K562 (cell line): ENCODE measurements around the gene WFDC1. TPM values are rescaled to one million over a fixed set of nuclear protein-coding genes. Genes with fewer than 3 reads are reported as not detected.

Experiments
- ATAC-seq: fragments of 200-7000 bp; cut with Tn5 transposase; 3 replicates; pipeline ENCODE4 v1.9.1; 2020; ENCODE audit warnings: moderate library complexity
- BruUV-seq: library from RNA; stranded (reverse); fragments of 400-500 nt; replicated peaks from 2 replicates; lab custom pipeline; 2021; lab: Mats Ljungman, UMichigan
- CTCF ChIA-PET: fragments of 300-600 bp; formaldehyde crosslinking; extraction: SDS; loops from one replicate; lab custom pipeline; 2021; ENCODE audit warnings: low intra/inter-chr PET ratio; lab: Yijun Ruan, JAX
- POLR2A ChIA-PET: fragments of 300-600, 350-650 bp; sonication (Branson Sonifier 250); formaldehyde crosslinking; extraction: SDS; loops from one replicate; lab custom pipeline; 2021; ENCODE audit warnings: antibody characterized with exemption, inconsistent platforms; lab: Yijun Ruan, JAX
- DNase-seq, 4 experiments: peaks; one replicate each; pipeline versions ENCODE4 v3.0.0 to v3.0.0-alpha.2; 2011 to 2018; ENCODE audit warnings: low spot score in 3 of 4, mixed read lengths in 3 of 4; ENCODE audit errors: extremely low read depth in 1 of 4
- FAIRE-seq: peaks from 2 replicates; lab custom pipeline; 2011; peaks lifted over from hg19 to GRCh38; lab: Jason Lieb, UNC
- H2AFZ ChIP-seq: 2 replicates; pipeline ENCODE4 v1.6.0; 2011; ENCODE audit warnings: low read depth, low read length, control low read depth, inconsistent platforms
- H3K27ac ChIP-seq: fragments of 200-600 bp; 3 replicates; pipeline ENCODE4 v1.8.0; 2011; ENCODE audit warnings: low read depth, mild to moderate bottlenecking, control low read depth, inconsistent platforms, low read length, moderate library complexity, mixed read lengths; ENCODE audit errors: extremely low read depth
- H3K27me3 ChIP-seq, 2 experiments: fragments of 300-600 bp in 1 of 2; 2 replicates in 1 of 2; 3 replicates in 1 of 2; pipeline versions ENCODE4 v1.6.0 to v1.8.0; 2011; ENCODE audit warnings: inconsistent platforms in 2 of 2, low read length in 2 of 2, mild to moderate bottlenecking in 1 of 2, mixed read lengths in 1 of 2, moderate library complexity in 1 of 2; ENCODE audit not compliant: control insufficient read depth in 2 of 2, insufficient read depth in 2 of 2
- H3K36me3 ChIP-seq: fragments of 300-600 bp; 3 replicates; pipeline ENCODE4 v1.8.0; 2011; ENCODE audit warnings: mild to moderate bottlenecking, low read length, inconsistent platforms; ENCODE audit not compliant: control insufficient read depth, insufficient read depth
- H3K4me1 ChIP-seq, 2 experiments: fragments of 200-600 bp in 1 of 2; replicated peaks in 1 of 2; 2 replicates in 1 of 2; 3 replicates in 1 of 2; pipeline versions ENCODE4 v1.5.1 to v1.8.0; 2011; ENCODE audit warnings: inconsistent platforms in 2 of 2, low read length in 2 of 2, mild to moderate bottlenecking in 1 of 2, mixed read lengths in 1 of 2, moderate library complexity in 1 of 2; ENCODE audit not compliant: control insufficient read depth in 2 of 2, insufficient read depth in 2 of 2
- H3K4me2 ChIP-seq: 2 replicates; pipeline ENCODE4 v1.6.1; 2011; ENCODE audit warnings: low read length, control low read depth, inconsistent platforms, mixed read lengths; ENCODE audit not compliant: insufficient read depth
- H3K4me3 ChIP-seq: fragments of 200-600 bp; sonication (generic), shearing (Covaris generic); 2 replicates; pipeline ENCODE4 v1.5.1; 2016; ENCODE audit warnings: control low read depth, inconsistent platforms
- H3K79me2 ChIP-seq: fragments of 200-600 bp; 3 replicates; pipeline ENCODE4 v1.8.0; 2011; ENCODE audit warnings: low read length, inconsistent platforms; ENCODE audit not compliant: control insufficient read depth, insufficient read depth
- H3K9ac ChIP-seq, 2 experiments: 2 replicates each; pipeline versions ENCODE4 v1.6.0 to v1.6.1; 2011; ENCODE audit warnings: low read depth in 2 of 2, low read length in 2 of 2, control low read depth in 1 of 2, inconsistent platforms in 1 of 2, mild to moderate bottlenecking in 1 of 2, mixed read lengths in 1 of 2; ENCODE audit not compliant: insufficient read depth in 1 of 2
- H3K9me1 ChIP-seq: one replicate; pipeline ENCODE4 v1.6.0; 2011; ENCODE audit warnings: inconsistent platforms, mild to moderate bottlenecking, low read length, moderate library complexity; ENCODE audit not compliant: control insufficient read depth, insufficient read depth
- H3K9me3 ChIP-seq: replicated peaks from 2 replicates; pipeline ENCODE4 v1.5.1; 2011; ENCODE audit warnings: low read depth, low read length, inconsistent platforms; ENCODE audit not compliant: control insufficient read depth, insufficient read depth
- H4K20me1 ChIP-seq: replicated peaks from 2 replicates; pipeline ENCODE4 v1.6.1; 2011; ENCODE audit warnings: low read length, inconsistent platforms, mixed read lengths; ENCODE audit not compliant: control insufficient read depth, insufficient read depth
- CCNT2 ChIP-seq: IDR thresholded peaks from 2 replicates; pipeline ENCODE4 v1.6.1; 2011; ENCODE audit warnings: borderline replicate concordance, low read depth, mild to moderate bottlenecking, moderate library complexity, mixed read lengths, low read length; ENCODE audit not compliant: insufficient read length; ENCODE audit errors: extremely low read depth
- MECOM ChIP-seq: fragments of 250-450 bp; sonication (Bioruptor Pico); IDR thresholded peaks from 2 replicates; pipeline ENCODE4 v1.8.0; 2022; ENCODE audit warnings: inconsistent platforms
- RAD51 ChIP-seq: fragments of 450-650 bp; IDR thresholded peaks from 2 replicates; pipeline ENCODE4 v1.7.1; 2016; ENCODE audit warnings: low read depth, mild to moderate bottlenecking, borderline replicate concordance
- USF1 ChIP-seq: sonication (generic); formaldehyde crosslinking; IDR thresholded peaks from 2 replicates; pipeline ENCODE4 v1.9.0; 2022; ENCODE audit warnings: mild to moderate bottlenecking, missing genetic modification reagents
- WGBS: fragments of 100-300 bp; shearing (Covaris generic); methylation state at CpG from one replicate; pipeline ENCODE4 v1.1.6; 2016; ENCODE audit warnings: low coverage, mixed read lengths; ENCODE audit not compliant: insufficient coverage; ENCODE audit errors: missing lambda C conversion rate; 5-methylcytosine and 5-hydroxymethylcytosine counted together
- in situ Hi-C: fragments of 300-500 bp; cut with MboI; formaldehyde crosslinking; loops from 4 replicates; pipeline ENCODE4 v1.15.0; 2018; ENCODE audit warnings: inconsistent platforms, mixed read lengths
- intact Hi-C: fragments of 100-400 bp; cut with micrococcal nuclease; formaldehyde crosslinking; loops from 2 replicates; pipeline ENCODE4 v1.14.2; 2022
- polyA plus RNA-seq, 8 experiments: library from polyadenylated mRNA; depleted of rRNA in 4 of 8; stranded (reverse) in 5 of 8; unstranded in 3 of 8; fragments of >200 nt; fragmentation: Nextera tagmentation in 2 of 8; fragmentation: Illumina TruSeq in 1 of 8; extraction: Ambion mirVana in 2 of 8; extraction: Trizol in 1 of 8; gene quantifications; 2 replicates each; pipeline versions ENCODE4 v1.2.1 to v1.2.3, GENCODE V29; 2011 to 2014; ENCODE audit warnings: inconsistent platforms in 1 of 8, missing spikeins in 1 of 8
- total RNA-seq, 7 experiments: library from RNA; depleted of rRNA in 6 of 7; stranded (reverse); fragments of >200 nt in 6 of 7; fragmentation: Illumina TruSeq in 2 of 7; extraction: Trizol in 2 of 7; gene quantifications; 2 replicates each; pipeline versions ENCODE4 v1.2.1 to v1.2.3, GENCODE V29; 2011 to 2021; ENCODE audit warnings: low replicate concordance in 1 of 7
- TF ChIP-seq, protein P1 (sequence below): fragments of 450-650 bp; formaldehyde crosslinking; IDR thresholded peaks from 2 replicates; pipeline ENCODE4 v1.4.0; 2020; ENCODE audit warnings: mild to moderate bottlenecking, mixed read lengths
- TF ChIP-seq, protein P2 (sequence below): sonication (generic); formaldehyde crosslinking; IDR thresholded peaks from 2 replicates; pipeline ENCODE4 v1.5.0; 2020; ENCODE audit warnings: missing genetic modification reagents

Gene WFDC1
- total and polyA plus RNA-seq, 9 of the 15 experiments (the other 6 are each of a cell fraction or from before 2014, with no cell fraction given) = not detected

DNA sequence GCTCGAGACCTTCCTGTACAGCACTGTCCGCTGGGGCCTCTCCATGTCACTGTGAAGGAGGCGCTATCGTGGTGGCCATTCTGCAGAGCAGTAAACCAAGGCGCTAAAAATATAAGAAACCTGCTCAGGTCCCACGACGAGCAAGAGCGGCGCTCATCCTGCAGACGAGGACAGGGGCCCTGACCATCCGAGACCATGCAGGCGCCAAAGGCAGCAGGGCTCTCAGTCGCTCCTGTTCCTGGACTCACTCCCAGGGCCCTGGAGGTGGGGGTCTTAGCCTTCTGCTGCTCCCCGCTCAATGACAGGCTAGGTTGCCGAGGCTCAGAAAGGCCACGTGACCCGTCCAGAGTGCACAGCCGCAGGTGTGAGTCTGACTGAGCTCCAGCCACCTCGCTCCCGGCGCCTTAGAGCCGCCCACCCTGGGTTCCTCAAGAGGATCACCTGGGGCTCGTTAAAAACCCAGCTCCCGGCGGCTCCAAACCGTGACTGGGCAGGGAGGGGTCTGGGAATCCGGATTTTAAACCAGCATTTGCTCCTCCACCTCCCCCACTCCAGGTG is 73.2 kb downstream of the WFDC1 start:
- no peaks in the 10 kb centered on the region for H3K36me3 ChIP-seq
- no peak overlapping the region for H3K4me2 ChIP-seq
- peaks cover 36 to 78% of the 10 kb centered on the region in 2 experiments for H3K27me3 ChIP-seq
- no peak overlapping the region for H3K27ac ChIP-seq
- ChIA-PET CTCF (no interaction called here), POLR2A (interaction anchor here (0.6 kb wide), 1 partner anchor 22 kb away, joined by 4 read pairs; no protein-coding TSS in a partner anchor)
- no TSS peak for BruUV-seq
- WGBS = under 1% methylated on average over 26 of the region's 27 CpGs
- DNase-seq = no peak
- in situ Hi-C loops (no loop called here), intact Hi-C loops (no loop called here)
- no peaks in the 10 kb centered on the region for H4K20me1 ChIP-seq
- no peaks in the 10 kb centered on the region for H3K9me3 ChIP-seq
- TF ChIP-seq, protein P1, sequence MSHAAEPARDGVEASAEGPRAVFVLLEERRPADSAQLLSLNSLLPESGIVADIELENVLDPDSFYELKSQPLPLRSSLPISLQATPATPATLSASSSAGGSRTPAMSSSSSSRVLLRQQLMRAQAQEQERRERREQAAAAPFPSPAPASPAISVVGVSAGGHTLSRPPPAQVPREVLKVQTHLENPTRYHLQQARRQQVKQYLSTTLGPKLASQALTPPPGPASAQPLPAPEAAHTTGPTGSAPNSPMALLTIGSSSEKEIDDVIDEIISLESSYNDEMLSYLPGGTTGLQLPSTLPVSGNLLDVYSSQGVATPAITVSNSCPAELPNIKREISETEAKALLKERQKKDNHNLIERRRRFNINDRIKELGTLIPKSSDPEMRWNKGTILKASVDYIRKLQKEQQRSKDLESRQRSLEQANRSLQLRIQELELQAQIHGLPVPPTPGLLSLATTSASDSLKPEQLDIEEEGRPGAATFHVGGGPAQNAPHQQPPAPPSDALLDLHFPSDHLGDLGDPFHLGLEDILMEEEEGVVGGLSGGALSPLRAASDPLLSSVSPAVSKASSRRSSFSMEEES (CRISPR knock-in tag) = peak; percentile 31; the same call in 1 of the 2 replicates
- TF ChIP-seq, protein P2, sequence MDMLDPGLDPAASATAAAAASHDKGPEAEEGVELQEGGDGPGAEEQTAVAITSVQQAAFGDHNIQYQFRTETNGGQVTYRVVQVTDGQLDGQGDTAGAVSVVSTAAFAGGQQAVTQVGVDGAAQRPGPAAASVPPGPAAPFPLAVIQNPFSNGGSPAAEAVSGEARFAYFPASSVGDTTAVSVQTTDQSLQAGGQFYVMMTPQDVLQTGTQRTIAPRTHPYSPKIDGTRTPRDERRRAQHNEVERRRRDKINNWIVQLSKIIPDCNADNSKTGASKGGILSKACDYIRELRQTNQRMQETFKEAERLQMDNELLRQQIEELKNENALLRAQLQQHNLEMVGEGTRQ = peak; percentile 64
- TF ChIP-seq USF1 (CRISPR knock-in tag) (peak; percentile 43), RAD51 (peak; percentile 51; the same call in 1 of the 2 replicates), MECOM (no peak), CCNT2 (no peak)
- H3K4me1 ChIP-seq = peaks cover 0 to 12% of the 10 kb centered on the region in 2 experiments; a peak in 2 of 5 replicates
- peak; percentile 37 for ATAC-seq
- 0 out of 4 replicates have a peak overlapping the region, but pooled peaks of 1 of the 2 experiments have one; percentile 18 for H3K9ac ChIP-seq
- no peaks in the 10 kb centered on the region for H3K9me1 ChIP-seq
- no peak for FAIRE-seq
- no peak overlapping the region for H2AFZ ChIP-seq
- no peaks in the 10 kb centered on the region for H3K79me2 ChIP-seq
- H3K4me3 ChIP-seq = no peak overlapping the region
